ENCODE data around the gene MIOS.
"Not testable (repeated sequence)": the region's sequence is repeated elsewhere in the genome, so short reads cannot be mapped to it uniquely, and the experiment has no call there.

Gene MIOS

DNA sequence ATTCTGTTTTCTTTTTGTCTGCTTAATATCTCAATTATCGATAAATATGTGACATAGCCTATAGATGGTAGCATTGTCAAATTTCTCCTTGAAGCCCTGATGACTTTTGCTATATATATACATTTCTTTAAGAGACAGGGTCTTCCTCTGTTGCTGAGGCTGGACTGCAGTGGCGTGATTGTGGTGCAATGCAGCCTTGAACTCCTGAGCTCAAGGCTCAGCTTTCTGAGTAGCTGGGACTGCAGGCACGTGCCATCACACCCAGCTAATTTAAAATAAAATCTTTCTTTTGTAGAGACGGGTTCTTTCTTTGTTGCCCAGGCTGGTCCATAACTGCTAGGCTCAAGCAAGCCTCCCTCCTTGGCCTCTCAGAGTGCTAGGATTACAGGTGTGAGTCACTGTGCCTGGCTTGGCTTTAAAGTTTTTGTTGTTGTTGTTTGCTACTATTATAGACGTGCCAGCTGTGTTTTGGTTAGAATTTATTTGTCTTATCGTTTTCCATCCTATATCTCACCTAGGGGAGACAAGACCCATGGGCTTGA lies 80.9 kb downstream of the MIOS start:
- no peak for DNase-seq (ENCODE audit: low read depth)

DNA sequence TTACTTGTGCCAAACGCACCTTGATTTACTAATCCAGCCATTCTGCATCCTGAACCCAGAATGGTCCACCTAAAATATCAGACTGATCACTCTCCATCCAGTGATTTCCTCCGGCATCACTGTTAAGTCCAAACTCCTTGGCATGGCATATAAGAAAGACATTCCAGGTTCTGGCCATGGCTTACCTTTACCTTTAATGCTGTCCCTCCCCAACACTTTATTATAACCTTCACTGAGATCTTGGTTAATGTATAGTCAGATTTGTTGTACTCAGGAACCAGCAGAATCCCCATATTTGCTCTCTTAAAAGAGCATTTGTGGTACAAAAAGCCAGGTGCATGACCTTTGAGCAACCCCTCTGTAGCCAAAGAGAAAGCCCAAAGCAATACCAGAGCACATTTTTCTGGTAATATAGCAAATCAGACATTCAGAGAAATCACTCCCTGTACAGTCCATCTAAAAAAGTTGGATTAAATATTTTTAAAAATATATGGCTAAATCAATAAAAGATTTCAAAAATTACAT lies 84.1 kb downstream of the MIOS start:
- no peak for DNase-seq (ENCODE audit: low read depth)

DNA sequence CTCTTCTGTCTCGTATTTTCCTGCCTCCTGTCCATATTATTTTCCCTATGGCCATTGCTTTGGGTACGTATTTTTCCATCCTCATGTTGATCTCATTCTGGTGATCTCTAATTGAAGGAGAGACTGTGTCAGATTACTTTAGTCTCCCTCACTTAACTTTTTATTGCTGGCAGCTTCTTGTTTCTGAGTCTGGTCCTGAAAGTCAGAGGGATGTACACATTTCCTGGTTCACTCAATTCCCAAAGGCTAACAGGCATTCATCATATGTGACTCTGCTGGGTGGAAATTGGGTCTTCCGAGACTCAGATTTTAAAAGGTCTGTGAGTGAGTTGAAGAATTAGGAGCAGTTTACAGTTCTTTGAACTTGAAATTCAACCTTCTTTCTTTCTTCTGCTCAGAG lies 84.8 kb downstream of the MIOS start:
- no peak for DNase-seq (ENCODE audit: low read depth)

DNA sequence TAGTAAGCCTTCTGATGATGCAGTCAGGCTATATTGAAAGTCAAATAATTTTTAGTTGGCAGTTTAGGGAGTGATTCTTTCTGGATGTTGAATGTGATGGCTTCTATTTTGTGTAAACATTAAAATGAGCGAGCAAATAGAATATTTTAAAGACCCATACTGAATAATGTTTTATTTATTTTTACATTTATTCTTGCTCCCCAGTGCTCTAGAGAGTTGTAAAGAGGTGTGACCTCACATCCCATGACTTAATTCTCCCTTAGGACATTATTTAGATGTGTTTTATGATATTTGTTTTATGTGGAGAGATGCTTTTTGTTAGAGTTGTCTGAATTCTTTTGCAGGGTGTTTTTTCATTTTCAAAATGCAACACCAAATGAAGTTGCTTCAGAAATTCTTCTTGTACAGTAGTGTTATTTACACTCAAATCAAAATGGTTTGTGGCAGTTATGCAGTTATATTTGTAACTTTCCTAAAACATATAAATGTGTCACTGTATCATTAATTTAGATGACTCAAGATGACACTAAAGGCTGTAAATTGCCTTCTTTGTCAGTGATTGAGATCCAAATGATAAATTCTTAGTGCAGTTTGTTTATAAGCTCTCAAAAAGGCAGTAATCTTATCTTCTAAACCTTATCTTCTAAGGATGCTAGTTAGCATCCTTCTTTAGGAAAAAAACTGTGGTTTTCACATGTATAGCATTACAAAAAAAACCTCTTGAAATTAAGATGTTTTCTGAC lies 86.3 kb downstream of the MIOS start:
- DNase-seq (ENCODE audit: low read depth) = no peak

DNA sequence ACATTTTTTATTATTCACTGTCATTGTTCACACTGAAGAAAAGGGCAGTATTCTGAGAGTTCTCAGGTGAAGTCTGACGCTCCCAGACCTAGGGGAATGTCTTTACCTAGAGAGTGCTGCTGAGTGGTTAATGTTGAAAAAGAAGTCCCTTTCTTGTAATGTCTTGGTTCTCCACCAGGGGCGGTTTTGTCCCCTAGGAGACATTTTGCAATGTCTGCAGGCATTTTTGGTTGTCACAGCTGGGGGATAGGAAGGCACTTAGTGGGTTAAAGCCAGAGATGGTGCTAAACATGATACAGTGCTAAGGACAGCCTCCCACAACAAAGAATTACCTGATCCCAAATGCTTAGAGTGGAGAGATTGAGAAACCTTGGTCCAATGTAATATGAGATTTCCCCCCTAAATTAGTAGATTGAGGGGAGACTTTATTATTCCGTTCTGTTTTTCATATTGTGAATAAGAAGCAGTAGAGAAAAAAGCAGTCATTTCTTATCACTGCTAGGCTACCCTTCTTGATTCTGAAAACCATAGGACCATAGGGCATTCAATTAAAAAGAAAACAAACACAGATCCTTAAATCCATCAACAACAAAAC lies 87.0 kb downstream of the MIOS start:
- peak; percentile 6 for DNase-seq (ENCODE audit: low read depth)

DNA sequence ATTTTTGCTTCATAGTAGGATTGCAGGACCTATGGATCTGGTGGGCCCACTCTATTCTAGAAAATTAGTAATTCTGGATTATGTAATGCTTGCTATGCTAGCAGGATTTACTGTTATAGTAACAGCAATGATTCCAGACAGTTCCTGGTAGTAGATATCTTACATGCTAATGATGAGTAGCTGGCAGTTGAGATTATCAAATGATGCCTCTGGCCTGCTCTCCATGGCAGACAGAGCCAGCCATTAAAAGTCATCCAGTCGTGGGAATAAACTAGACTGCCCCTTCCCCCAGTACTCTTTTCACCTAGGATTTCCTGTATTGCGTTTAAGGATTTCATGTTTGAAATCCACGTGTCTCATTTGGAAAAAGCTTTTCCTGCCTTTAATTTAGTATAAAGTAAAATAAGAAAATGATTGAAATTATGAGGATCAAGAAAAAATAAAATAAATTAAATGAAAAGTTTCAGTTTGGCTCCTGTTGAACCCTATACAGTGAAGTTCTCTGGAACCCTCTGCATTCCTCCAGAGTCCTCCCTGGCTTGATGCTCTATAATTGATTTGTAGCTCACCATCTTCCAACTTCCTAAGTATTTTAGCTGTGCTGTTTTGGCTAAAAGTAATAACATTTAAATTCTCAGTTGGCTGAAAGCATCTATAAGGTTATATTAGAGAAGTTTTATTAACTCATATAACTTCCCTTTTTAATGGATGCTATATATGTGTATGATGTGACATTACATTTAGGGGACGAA lies 88.5 kb downstream of the MIOS start:
- DNase-seq (ENCODE audit: low read depth) = peak; percentile 45

DNA sequence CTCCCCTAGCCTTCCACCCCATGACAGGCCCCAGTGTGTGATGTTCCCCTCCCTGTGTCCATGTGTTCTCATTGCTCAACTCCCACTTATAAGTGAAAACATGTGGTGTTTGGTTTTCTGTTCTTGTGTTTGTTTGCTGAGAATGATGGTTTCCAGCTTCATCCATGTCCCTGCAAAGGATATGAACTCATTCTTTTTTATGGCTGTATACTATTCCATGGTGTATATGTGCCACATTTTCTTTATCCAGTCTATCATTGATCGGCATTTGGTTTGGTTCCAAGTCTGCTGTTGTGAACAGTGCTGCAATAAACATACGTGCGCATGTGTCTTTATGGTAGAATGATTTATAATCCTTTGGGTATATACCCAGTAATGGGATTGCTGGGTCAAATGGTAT lies 89.8 kb downstream of the MIOS start:
- not testable (repeated sequence) for DNase-seq (ENCODE audit: low read depth)

Measured in iris pigment epithelial cell (primary cell).